CD1c-positive myeloid dendritic cell (primary cell): ENCODE results near the gene ASCL3.
"Not testable (repeated sequence)": the region's sequence is repeated elsewhere in the genome, so short reads cannot be mapped to it uniquely, and the experiment has no call there.

Experiments
- DNase-seq: peaks from one replicate; pipeline ENCODE4 v3.0.0-alpha.2; 2016; ENCODE audit errors: extremely low spot score

Gene ASCL3

GRCh38 chr11:8910649-8911026, 32.2 kb downstream of the ASCL3 start:
- no peak for DNase-seq

- no peak for DNase-seq
These were observed 34.7 kb downstream of the ASCL3 start for GRCh38 chr11:8908099-8908498.

GRCh38 chr11:8907116-8907515, 35.7 kb downstream of the ASCL3 start:
- DNase-seq, result no peak

- no peak for DNase-seq
These were observed 37.2 kb downstream of the ASCL3 start for GRCh38 chr11:8905528-8906165.

GRCh38 chr11:8899119-8899753, 43.6 kb downstream of the ASCL3 start:
- DNase-seq, result no peak

- DNase-seq, result not testable (repeated sequence)
These were observed 51.6 kb downstream of the ASCL3 start for GRCh38 chr11:8891185-8891584.
